Iris pigment epithelial cell (primary cell): ENCODE measurements around the gene MPC1.
"Not testable (repeated sequence)": the region's sequence is repeated elsewhere in the genome, so short reads cannot be mapped to it uniquely, and the experiment has no call there.

ENCODE experiments used
- DNase-seq: peaks from one replicate; pipeline ENCODE4 v3.0.0-alpha.2; 2011; ENCODE audit warnings: low read depth

The MPC1 gene

DNA sequence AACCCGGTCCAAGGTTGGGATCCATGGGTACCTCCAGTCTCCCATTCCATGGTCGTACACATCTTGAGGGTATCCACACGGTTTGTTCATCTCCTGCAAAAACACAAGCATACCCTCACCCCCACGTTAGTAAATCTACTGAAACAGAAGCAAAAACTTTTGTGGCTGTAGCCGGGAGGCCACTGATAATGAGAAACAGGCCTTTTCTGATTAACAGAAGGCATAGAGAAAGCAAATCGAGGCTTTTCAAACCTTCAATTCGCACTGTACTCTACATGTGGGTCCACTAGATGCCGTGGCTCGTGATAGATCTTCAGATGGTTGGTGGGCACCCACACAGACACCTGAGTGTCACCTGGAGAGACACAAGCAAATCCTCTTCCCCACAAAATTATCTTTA lies 37.1 kb downstream of the MPC1 start:
- DNase-seq, result not testable (repeated sequence)

DNA sequence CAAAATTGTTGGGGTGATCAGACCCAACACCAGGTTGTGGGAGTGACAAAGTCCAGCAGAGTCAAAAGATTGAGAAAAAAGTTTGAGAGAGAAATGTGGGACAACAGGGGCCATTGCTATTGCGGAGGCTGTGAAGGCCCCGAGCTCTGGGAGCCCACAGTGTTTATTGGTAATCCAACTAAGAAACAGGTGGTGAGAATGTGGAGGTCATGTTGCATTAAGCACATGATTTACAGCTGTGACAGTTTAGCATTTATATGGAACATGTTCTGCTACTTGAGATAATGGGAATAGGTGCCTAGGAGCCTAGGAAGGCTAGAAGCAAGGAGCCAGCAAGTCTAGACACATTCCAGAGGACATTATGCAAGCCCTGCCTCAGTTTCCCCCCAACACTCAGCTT lies 37.8 kb downstream of the MPC1 start:
- DNase-seq, result not testable (repeated sequence)

DNA sequence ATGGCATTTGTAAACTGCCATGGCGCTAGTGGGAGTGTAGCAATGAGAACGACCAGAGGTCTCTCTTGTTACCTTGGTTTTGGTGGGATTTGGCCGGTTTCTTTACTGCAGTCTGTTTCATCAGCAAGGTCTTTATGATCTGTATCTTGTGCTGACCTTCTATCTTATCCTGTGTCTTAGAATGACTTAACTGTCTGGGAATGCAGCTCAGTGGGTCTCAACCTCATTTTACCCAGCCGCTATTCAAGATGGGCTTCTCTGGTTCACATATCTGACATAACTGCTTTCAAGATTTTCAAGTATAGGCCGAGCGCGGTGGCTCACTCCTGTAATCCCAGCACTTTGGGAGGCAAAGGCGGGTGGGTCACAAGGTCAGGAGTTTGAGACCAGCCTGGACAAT lies 38.5 kb downstream of the MPC1 start:
- peak; percentile 43 for DNase-seq

DNA sequence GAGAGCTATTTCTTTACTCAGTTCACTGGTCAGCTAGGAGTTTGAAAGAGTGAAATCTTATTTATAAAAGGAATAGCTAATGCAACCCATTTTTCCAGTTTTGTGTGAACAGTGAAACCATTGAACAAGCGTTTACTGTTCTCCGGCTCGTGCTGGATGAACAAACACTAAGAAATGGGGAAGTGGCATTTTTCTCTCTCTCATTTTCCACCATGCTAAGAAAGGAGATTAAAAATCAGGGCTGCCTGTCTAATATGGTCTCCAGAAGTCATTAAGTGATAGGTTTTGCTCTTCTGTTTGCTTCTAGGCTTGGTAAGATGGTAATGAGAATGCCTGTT lies 39.6 kb downstream of the MPC1 start:
- DNase-seq, result no peak

DNA sequence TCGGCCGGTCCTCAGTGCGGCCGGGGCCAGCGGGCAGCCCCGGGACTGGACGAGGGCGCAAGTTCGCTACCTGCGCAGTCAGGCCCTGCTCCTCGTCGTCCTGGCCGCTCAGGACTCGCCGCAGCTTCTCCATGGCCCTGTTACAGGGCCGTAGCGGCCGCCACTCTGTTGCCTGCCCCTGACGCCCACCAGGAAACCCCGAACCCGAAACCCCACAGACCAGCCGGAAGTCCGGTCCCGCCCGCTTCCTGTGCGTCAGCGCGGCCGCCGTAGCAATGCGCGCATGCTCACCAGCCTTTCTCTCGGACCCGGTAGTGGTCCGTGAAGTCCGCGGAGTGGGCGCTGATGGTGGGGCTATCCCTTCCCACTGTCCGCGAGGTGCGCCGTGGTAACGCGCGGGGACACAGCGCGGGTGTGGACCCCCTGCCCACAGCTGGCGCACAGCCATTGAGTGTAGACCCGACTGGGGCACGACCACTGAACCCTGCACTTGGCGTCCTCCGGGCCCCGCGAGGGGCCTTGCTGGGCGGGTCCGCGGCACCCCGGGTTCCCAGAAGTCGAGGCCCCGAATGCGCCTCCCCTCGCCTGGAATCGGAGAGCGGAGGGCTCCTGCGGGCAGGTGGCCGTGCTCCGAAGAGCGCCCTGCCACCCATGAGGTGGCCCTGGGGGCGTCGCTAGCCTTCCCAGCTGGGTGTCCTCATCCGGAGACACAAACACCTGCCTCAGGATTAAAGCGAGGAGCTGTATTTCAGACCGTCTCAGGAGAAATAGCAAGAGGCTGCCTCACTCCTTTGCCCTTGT lies 40.2 kb downstream of the MPC1 start, which contains the start of gene SFT2D1:
TSS of gene SFT2D1 (minus strand) at position 197 of the 801 bp plus-strand sequence. CDS start at position 133, 64 bp downstream.
- DNase-seq, result peak; percentile 77

DNA sequence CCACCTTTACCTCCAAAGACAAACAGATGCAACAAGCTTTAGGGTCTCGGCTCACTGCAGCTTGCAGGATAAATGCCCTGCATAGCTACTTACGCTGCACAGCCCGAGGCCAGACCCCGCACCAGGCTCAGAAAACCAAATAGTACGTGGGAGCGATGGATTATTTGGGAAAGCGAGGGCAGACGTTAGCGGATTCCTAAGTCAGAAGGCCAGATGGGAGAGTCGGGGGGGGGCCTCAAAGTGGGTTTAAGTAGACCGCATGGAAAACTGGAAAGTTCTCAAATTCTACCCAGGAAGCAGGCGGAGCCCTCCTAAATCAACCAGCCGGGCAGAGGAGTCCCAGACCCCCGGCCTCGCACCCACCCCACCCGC lies 40.8 kb downstream of the MPC1 start:
- no peak for DNase-seq

DNA sequence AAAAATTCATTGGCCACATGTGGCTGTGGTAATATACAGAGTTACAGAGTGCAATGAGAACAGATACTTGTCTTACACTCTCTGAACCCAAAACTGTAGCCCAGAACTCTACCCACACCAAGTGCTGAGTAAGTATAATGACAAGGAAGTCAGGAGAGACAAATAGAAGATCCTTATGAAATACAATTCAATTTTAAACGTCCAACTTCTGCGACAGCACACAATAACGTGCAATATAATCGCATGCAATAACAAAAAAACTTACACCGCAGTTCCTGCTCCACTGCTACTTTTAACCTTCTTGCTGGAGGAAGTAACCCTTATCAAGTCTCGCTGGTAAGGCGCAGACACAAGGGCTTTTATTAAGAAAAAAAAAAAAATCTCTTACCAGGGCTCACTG lies 41.3 kb downstream of the MPC1 start:
- DNase-seq, result no peak

DNA sequence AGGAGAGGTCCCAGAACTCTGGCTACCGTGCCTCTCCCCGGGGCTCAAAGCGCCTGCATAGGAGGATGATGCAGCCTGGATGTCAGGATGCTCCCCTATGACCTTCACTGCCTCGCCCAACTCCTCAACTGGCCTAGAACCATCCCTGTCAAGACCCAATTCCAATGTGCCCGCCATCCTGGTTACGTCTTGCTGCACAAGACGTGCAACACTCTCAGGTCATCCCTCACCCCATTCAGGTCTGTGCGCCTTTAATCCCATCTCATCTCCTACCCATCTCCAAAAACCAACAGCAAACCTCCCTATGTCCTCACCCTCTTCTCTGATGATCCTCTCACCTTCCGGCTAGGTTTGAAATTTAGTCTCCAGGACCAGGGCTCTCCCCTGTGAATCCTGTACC lies 43.9 kb downstream of the MPC1 start:
- no peak for DNase-seq

DNA sequence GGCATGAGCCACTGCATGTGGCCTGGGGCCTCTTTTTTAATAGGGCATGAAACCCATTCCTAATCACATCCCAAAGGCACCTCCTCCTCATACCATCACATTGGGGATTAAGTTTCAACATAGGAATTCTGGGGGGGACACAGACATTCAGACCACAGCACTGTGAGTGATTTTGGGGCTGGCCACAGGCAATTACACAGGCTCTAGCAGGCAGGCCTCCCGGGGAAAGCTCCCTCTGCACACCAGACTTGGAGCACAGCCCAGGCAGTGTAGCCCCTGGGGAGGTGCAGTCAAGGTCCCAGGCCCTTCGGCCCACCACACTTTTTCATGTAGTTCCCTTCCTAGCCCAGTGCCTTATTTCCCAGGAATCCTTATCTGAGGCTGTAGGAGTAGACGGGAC lies 45.9 kb downstream of the MPC1 start:
- DNase-seq, result no peak

DNA sequence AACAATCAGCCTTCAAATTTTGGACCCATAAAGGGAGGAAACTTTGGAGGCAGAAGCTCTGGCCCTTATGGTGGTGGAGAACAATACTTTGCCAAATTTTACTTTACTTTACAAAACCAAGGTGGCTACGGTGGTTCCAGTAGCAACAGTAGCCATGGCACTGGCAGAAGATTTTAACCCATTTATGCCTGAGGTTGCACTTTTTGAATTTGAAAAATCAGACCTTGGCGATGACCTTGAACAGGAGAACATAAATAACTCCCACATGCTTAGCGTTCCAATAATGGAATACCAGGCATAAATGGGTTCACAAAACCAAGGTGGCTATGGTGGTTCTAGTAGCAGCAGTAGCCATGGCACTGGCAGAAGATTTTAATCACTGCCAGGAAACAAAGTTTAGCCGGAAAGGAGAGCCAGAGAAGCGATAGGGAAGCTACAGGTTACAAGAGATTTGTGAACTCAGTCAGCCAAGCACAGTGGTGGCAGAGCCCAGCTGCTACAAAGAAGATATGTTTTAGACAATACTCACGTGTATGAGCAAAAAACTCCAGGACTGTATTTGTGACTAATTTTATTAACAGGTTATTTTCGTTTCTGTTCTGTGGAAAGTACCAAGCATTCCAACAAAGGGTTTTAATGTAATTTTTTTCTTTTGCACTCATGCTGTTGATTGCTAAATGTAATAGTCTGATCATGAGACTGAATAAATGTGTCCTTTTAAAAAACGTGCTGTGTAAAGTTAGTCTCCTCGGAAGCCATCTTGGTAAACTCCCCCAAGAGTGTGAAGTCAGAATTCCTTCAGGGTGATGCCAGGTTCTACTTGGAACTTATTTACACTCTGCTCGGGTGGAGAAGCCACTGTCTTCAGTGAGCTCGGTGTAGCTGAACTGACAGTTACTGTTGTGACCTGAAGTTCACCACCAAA lies 47.1 kb downstream of the MPC1 start:
- no peak for DNase-seq

DNA sequence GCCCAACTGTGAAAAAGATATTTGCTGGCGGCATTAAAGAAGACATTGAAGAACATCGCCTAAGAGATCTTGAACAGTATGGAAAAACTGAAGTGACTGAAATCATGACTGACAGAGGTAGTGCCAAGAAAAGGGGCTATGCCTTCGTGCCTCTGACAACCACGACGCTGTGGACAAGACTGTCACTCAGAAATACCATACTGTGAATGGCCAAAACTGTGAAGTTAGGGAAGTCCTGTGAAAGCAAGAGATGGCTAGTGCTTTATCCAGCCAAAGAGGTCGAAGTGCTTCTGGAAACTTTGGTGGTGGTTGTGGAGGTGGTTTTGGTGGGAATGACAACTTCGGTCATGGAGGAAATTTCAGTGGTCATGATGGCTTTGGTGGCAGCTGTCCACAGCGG lies 47.9 kb downstream of the MPC1 start:
- no peak for DNase-seq

DNA sequence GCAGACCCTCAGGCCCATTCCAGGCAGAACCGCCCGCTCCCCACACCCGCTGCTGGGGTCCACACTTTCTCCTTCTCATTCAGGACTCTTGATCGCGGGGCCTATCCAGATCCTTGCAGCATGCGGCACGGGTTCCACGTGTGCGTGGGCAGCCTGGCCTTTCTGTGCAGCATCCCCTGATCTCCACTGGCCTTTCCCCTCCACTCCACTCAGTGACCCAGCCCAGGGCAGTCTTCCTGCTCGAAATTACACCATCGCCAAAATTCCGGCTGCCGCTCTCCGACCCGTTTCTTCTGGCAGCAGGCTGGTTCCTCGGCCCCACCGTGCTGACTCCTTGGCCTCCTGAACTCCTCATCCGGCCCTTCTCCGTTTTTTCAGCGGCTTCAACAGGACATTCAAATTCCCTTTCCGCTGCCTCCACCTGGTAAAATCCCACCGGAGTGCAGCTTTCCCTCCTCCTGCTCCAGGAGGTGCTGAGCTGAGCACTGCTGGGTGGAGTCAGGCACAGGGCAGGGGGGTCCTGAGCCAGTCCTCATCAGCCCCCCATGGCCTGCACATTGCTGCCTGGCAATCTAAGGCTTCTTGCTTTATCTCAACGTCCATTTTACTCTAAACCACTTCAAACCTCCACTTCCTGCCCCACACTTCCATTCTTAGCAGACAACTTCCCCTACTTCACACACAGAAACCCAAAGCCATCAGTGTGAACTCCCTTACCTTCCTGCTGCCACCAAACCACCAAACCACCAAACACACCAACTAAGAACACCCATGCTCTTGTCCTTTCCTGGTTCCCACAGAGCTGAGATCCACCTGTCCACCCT lies 49.4 kb downstream of the MPC1 start:
- no peak for DNase-seq

DNA sequence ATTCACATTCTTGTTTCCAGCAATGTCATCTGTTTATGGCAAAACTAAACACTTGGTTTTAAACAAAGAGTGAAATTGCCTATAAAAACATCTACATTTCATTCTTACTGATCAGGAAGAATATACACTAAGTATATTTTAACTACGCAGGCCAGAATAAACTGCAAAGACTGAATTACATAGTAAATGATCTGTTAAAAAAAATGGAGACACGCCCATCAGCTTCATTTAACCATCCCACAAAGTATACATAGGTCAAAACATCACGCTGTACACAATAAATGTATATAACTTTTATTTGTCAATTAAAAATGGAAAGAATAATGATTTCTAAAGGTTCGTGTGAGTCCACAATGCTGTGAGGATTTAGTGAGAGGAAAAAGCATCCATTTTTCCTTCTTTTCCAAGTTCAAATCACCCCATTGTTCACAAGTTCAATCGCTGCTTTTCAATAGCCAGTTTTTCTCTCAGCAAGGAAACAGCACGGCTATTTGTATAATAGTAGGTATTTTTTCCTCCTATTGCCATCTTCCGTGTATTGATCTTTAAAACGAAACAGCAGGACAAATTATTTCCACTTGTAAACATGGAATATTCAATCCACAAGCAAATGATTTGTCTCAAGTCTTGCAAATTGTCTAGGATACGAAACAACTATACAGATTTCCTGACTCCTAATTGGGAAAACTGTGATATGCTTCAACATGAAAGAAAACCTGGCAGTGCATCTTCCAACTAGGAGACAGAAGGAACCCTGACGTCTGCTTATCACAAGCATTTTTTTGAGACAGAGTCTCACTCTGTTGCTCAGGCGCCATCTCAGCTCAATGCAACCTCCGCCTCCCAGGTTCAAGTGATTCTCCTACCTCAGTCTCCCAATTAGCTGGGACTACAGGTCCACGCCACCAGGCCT lies 51.0 kb downstream of the MPC1 start:
- DNase-seq, result no peak

DNA sequence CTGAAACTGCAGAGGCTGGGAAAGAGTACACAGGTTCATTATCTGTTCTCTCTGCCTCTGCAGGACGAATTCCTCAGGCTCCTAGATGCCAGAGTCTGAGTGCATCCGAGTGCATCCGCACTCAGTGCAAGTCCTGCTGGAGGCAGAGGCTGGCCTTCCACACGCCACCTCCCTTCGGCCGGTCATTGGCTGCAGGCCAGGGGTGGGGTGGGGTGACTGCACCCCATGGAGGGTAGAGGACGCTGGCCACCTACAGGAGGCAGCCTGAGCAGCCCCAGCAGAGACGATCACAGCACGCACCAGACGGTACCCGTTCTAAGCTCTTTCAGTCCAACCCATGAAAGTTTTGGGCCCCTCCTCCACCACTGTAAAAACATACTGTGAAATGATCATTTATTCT lies 52.1 kb downstream of the MPC1 start:
- DNase-seq, result peak; percentile 52

DNA sequence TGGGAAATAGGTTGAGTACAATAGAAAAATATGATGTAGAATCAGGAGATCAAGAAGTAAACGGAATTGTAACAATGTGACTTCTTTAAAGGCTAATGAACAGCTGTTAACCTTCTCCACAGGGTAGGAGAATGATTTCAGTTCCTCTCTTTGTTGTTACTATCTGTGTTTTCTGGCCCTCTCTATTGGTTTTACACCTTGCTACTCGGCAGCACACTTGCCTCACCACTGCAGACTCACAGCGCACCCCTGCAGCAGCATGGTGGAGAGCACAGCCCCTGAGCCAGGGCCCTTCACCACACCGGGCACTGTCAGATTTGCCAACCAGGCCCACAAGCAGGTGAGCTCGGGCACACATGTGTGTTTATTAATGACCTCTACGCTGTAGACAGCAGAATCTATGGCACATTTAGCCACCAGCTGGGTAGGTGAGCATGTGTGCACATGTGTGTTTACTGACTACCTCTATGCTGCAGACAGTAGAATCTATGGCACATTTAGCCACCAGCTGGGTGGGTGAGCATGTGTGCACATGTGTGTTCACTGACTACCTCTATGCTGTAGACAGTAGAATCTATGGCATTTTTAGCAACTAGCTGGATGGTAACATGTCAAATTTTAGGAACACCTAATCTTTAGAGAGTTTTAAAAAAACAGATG lies 57.2 kb downstream of the MPC1 start:
- no peak for DNase-seq

DNA sequence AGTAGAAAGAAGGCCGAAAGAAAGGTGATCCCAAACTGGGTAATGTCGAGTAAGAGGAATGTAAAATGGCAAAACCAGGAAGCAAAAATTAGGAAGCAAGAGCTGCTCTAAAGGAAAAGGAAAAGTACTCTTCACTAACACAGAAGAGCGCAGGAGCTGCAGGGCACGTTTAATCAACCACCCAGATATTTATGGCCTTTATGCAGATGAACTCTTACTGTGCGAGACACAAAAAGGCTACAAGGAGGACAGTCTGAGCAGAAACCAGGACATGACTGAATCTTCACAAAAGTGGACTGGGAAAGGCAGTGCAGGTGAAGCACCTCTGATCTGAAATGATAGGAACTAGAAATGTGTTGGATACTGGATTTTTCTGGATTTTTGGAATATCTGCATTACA lies 59.3 kb downstream of the MPC1 start:
- no peak for DNase-seq

DNA sequence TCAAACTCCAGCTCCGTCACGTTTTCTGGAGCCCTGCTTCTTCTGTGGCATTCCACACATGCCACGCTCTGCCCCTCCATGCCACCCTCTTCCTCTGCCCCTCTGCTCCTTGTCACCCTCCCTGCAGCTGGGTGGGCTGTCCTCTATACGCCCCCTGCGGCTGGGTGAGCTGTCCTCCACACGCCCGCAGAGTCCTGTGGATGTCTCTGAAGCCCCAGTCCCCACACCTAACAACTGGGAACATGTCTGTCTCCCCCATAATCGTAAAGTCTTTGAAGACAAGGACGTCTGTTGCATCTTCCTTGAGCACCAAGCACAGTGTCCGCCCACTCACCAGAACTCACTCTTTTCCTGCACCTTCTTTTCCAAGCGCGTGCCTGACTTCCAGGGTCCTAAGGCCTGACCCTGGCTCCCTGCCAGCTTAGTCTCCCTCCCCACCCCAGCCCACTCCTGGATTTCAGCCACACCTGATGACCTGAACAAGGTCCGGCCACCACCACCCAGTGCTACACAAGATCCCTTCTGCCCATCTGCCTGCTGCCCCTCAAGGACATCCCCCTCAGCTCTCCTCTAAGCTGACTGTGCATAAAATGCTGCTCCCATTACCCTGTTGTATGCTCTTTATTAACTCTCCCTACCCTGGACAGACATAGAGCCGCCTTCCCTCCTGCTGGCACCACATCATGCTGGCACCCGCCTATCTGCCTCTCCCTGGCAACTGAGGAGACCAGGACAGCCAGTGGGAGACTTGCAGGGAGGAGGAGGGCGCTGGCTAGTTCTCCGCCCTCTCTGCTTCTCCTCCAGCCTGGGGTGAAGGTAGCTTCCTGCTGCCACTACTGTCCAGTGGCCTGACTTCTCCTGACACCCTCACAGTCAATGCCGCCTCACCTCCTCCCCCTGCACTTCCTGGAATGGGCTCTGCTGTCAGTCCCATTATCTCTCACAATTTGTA lies 63.8 kb downstream of the MPC1 start:
- DNase-seq, result no peak

DNA sequence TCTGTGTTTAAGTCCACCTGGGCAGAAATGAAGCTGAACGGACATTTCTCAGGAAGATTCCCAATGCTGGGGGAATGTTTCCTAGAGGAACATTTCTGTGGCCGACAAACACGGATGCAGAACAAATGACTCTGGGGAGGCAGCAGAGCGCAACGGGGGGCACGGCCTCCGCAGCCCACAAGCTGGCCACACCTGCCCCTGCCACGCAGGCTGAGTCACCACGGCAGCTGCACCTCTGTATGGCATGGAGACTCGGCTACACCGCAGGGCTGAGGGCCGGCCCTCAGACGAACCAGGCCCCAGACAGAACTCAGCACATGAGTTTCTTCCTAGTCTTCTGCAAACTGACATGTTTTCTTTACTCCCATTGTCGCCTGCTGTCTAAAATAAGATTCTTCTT lies 64.5 kb downstream of the MPC1 start:
- DNase-seq, result no peak
